Stimulated activated naive B cell treated with anti-CD40 and anti-IgM and Interleukin-4, amounts not matched to agents 10 μg/mL and 1 μg/mL and 100 μg/mL, for 72 hours (primary cell): ENCODE measurements around the gene ERI2.
"Not testable (repeated sequence)": the region's sequence is repeated elsewhere in the genome, so short reads cannot be mapped to it uniquely, and the experiment has no call there.

Experiments
- ATAC-seq, 2 donors: fragments of 150-1000 bp; cut with Tn5 transposase; replicated peaks; 2 replicates each; pipeline ENCODE4 v1.10.0; 2021; ENCODE audit warnings: moderate library complexity in 1 of 2
- DNase-seq: peaks from one replicate; pipeline ENCODE4 v3.0.0; 2021
- H3K27ac Mint-ChIP-seq: one replicate; pipeline ENCODE4 v1.8.0; 2022; ENCODE audit warnings: mild to moderate bottlenecking, mixed read lengths
- H3K27me3 Mint-ChIP-seq, 2 donors: one replicate each; pipeline ENCODE4 v1.8.0; 2022; ENCODE audit warnings: mixed read lengths in 2 of 2
- H3K36me3 Mint-ChIP-seq, 2 donors: one replicate each; pipeline ENCODE4 v1.8.0; 2022; ENCODE audit warnings: mixed read lengths in 2 of 2, mild to moderate bottlenecking in 1 of 2
- H3K4me1 Mint-ChIP-seq, 2 donors: one replicate each; pipeline ENCODE4 v1.8.0; 2022; ENCODE audit warnings: mixed read lengths in 2 of 2, mild to moderate bottlenecking in 1 of 2
- H3K4me3 Mint-ChIP-seq, 2 donors: one replicate each; pipeline ENCODE4 v1.8.0; 2022; ENCODE audit warnings: mild to moderate bottlenecking in 2 of 2, mixed read lengths in 2 of 2, moderate library complexity in 1 of 2
- H3K9me3 Mint-ChIP-seq, 2 donors: one replicate each; pipeline ENCODE4 v1.8.0; 2022; ENCODE audit warnings: mixed read lengths in 2 of 2, mild to moderate bottlenecking in 1 of 2

The ERI2 gene

GRCh38 chr16:20764448-20764847, 41.8 kb downstream of the ERI2 start:
- not testable (repeated sequence) for H3K27ac Mint-ChIP-seq, H3K9me3 Mint-ChIP-seq, H3K4me3 Mint-ChIP-seq

DNA sequence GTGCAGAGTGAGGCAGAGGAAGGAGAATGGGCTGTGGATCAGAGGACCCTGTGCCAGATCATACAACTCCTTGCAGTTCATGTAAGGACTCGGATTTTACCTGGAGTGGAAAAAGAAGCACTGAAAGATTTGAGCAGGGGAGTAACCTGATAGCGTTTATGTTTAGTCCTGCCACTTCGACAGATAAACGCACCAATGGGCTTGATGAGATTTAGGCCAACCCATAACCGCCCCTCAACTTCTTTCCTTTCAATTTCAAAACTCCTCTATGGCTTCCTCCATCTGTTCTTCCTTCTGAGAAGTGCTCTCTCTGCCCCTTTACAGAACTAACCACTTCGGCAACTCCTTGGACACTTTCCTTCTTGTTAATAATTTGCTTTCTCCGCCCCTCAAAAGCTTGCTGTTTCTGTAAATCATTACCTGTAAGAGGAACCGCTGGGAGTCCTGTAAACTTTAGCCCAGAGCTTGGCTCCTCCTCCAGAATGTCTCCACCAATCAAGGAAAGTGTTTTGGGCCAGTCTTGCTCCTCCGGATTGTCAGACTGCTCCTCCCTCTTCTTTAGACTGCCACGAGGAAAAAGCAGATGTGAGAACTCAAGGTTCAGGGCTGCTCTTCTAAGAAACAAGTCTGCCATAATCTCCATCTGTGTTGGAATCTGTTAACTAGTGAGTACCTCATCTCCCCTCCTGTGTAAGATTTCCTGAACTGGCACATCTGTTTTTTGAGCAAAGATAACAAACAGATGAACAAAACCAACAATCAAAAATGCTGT, 42.6 kb downstream of the ERI2 start, which contains the start of gene ACSM3:
TSS of gene ACSM3 (plus strand) at position 554 of the 772 bp plus-strand sequence. CDS start 6,021 bp downstream, outside the sequence.
- ATAC-seq (peak; percentile 99 to 100), DNase-seq (peak; percentile 81)
- H3K4me1 Mint-ChIP-seq: peaks cover 7 to 11% of the 10 kb centered on the region in 2 donors
- peaks cover 4 to 6% of the 10 kb centered on the region in 2 donors for H3K9me3 Mint-ChIP-seq
- H3K4me3 Mint-ChIP-seq: peak within 1 kb of the TSS; percentile 85 to 89
- H3K36me3 Mint-ChIP-seq: peaks cover 4 to 8% of the 10 kb centered on the region in 2 donors
- H3K27ac Mint-ChIP-seq: peak within 1 kb of the TSS; percentile 92
- H3K27me3 Mint-ChIP-seq: no peaks in the 10 kb centered on the region

More at GRCh38 chr16:20764448-20764847, 41.8 kb downstream of the ERI2 start:
- not testable (repeated sequence) for ATAC-seq, H3K36me3 Mint-ChIP-seq, DNase-seq, H3K27me3 Mint-ChIP-seq
- peaks cover 7 to 11% of the 10 kb centered on the region in 2 donors for H3K4me1 Mint-ChIP-seq

- Mint-ChIP-seq H3K36me3 (peaks cover 4 to 8% of the 10 kb centered on the region in 2 donors), H3K27me3 (no peaks in the 10 kb centered on the region), H3K27ac (peak overlapping the region; percentile 92), H3K9me3 (peaks cover 4 to 6% of the 10 kb centered on the region in 2 donors), H3K4me3 (peak overlapping the region; percentile 85 to 89), H3K4me1 (peaks cover 7 to 11% of the 10 kb centered on the region in 2 donors)
- DNase-seq (no peak), ATAC-seq (no peak)
Observed at GRCh38 chr16:20762404-20763123, 43.7 kb downstream of the ERI2 start.

GRCh38 chr16:20761175-20761574, 45.1 kb downstream of the ERI2 start:
- Mint-ChIP-seq H3K36me3 (peaks cover 4 to 8% of the 10 kb centered on the region in 2 donors), H3K4me3 (no peak overlapping the region), H3K27me3 (no peaks in the 10 kb centered on the region), H3K27ac (no peak overlapping the region), H3K9me3 (peaks cover 4 to 6% of the 10 kb centered on the region in 2 donors), H3K4me1 (peaks cover 7 to 11% of the 10 kb centered on the region in 2 donors)
- DNase-seq (no peak), ATAC-seq (no peak)

GRCh38 chr16:20760346-20760745, 45.9 kb downstream of the ERI2 start:
- no peaks in the 10 kb centered on the region for H3K27me3 Mint-ChIP-seq
- DNase-seq: no peak
- H3K4me1 Mint-ChIP-seq: peaks cover 7 to 11% of the 10 kb centered on the region in 2 donors
- H3K27ac Mint-ChIP-seq: no peak overlapping the region
- peaks cover 4 to 6% of the 10 kb centered on the region in 2 donors for H3K9me3 Mint-ChIP-seq
- no peak overlapping the region for H3K4me3 Mint-ChIP-seq
- ATAC-seq: no peak
- peaks cover 4 to 8% of the 10 kb centered on the region in 2 donors for H3K36me3 Mint-ChIP-seq

- not testable (repeated sequence) for H3K36me3 Mint-ChIP-seq, H3K9me3 Mint-ChIP-seq, DNase-seq, H3K27me3 Mint-ChIP-seq, H3K27ac Mint-ChIP-seq, H3K4me3 Mint-ChIP-seq, ATAC-seq, H3K4me1 Mint-ChIP-seq
Observed at GRCh38 chr16:20755799-20756198, 50.5 kb downstream of the ERI2 start.

- DNase-seq (no peak), ATAC-seq (no peak)
- H3K27me3 Mint-ChIP-seq: no peaks in the 10 kb centered on the region
- no peak overlapping the region for H3K27ac Mint-ChIP-seq
- no peak overlapping the region for H3K4me3 Mint-ChIP-seq
- H3K4me1 Mint-ChIP-seq: no peaks in the 10 kb centered on the region
- peaks cover 2% of the 10 kb centered on the region in 2 donors for H3K36me3 Mint-ChIP-seq
- peaks cover 0 to 4% of the 10 kb centered on the region in 2 donors for H3K9me3 Mint-ChIP-seq
Observed at GRCh38 chr16:20755238-20755637, 51.0 kb downstream of the ERI2 start.

GRCh38 chr16:20753727-20754126, 52.5 kb downstream of the ERI2 start:
- Mint-ChIP-seq H3K27ac (no peak overlapping the region), H3K36me3 (no peaks in the 10 kb centered on the region), H3K4me1 (no peaks in the 10 kb centered on the region)

DNA sequence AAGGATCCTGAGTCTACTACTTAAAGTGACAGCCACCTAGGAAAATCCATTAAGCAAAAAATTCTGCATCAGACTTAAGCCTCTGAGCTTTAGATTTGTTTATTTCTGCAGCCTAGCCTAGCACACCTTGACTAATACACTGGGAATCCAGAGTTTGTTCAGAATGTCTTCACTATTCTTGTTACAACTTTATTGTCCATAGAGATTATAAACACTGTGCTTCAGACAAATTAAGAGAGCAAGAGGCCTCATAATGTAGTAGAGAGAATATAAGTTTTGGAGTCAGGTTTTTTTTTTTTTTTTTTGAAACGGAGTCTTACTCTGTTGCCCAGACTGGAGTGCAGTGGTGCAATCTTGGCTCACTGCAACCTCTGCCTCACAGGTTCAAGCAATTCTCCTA, 55.7 kb downstream of the ERI2 start:
- DNase-seq: no peak
- Mint-ChIP-seq H3K36me3 (peaks cover 4 to 6% of the 10 kb centered on the region in 2 donors), H3K4me3 (no peak overlapping the region), H3K27ac (no peak overlapping the region), H3K9me3 (peaks cover 7 to 10% of the 10 kb centered on the region in 2 donors), H3K27me3 (no peaks in the 10 kb centered on the region), H3K4me1 (no peaks in the 10 kb centered on the region)
- no peak for ATAC-seq

More at GRCh38 chr16:20753727-20754126, 52.5 kb downstream of the ERI2 start:
- DNase-seq (no peak), ATAC-seq (no peak)
- no peaks in the 10 kb centered on the region for H3K27me3 Mint-ChIP-seq
- H3K9me3 Mint-ChIP-seq: peaks cover 0 to 2% of the 10 kb centered on the region in 2 donors
- no peak overlapping the region for H3K4me3 Mint-ChIP-seq

DNA sequence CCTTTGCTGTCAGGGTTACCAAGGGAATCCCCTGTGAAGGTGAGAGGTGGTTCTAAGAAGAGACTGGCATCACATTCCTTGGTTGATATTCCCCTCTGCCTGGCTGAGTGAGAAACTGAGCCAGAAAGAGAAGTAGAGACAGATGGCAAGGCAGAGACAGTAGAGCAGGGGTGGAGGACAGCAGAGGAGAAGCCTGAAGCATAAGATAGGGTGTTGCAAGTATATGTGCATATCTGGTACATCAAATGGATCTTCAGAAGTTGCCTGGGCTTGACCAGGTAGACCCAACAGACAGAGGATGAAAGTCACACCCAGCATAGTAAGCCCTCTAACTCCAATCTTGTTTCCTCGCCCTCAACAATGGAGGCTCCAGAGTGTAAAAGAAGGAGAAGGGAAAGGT, 56.8 kb downstream of the ERI2 start:
- H3K27ac Mint-ChIP-seq: no peak overlapping the region
- no peak for ATAC-seq
- DNase-seq: no peak

GRCh38 chr16:20747030-20747816, 59.0 kb downstream of the ERI2 start:
- no peaks in the 10 kb centered on the region for H3K27me3 Mint-ChIP-seq
- ATAC-seq: peak; percentile 59 to 68
- H3K27ac Mint-ChIP-seq: peak overlapping the region; percentile 62
- peaks cover 0 to under 1% of the 10 kb centered on the region in 2 donors for H3K4me1 Mint-ChIP-seq
- no peak for DNase-seq
- H3K9me3 Mint-ChIP-seq: peaks cover 7 to 10% of the 10 kb centered on the region in 2 donors
- no peak overlapping the region for H3K4me3 Mint-ChIP-seq
- H3K36me3 Mint-ChIP-seq: peaks cover 4 to 6% of the 10 kb centered on the region in 2 donors

More for the DNA sequence above, 56.8 kb downstream of the ERI2 start:
- Mint-ChIP-seq H3K9me3 (peaks cover 7 to 10% of the 10 kb centered on the region in 2 donors), H3K4me3 (no peak overlapping the region), H3K27me3 (no peaks in the 10 kb centered on the region), H3K36me3 (peaks cover 4 to 6% of the 10 kb centered on the region in 2 donors), H3K4me1 (no peaks in the 10 kb centered on the region)

DNA sequence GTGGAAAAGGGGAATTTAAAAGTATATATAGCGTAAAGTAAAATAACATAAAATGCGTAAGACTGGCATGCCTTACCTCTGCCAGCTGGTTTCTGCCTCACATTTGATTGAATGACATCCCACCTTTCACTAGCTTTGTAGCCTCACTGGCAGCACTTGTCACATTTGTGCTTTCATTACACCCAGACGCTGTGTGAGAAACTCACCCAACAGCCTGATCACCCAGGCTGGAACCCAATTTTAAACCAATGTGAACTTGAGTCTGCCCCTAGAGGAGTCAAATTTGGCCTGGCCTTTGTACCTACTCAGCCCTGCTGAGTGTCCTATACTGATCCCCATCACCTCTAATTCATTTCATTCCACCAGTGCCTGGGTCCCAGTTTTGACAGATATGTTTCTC, 59.8 kb downstream of the ERI2 start:
- no peak for ATAC-seq
- Mint-ChIP-seq H3K4me3 (no peak overlapping the region), H3K27ac (no peak overlapping the region), H3K27me3 (no peaks in the 10 kb centered on the region), H3K9me3 (peaks cover 7 to 10% of the 10 kb centered on the region in 2 donors), H3K36me3 (peaks cover 4 to 6% of the 10 kb centered on the region in 2 donors), H3K4me1 (peaks cover 3 to 6% of the 10 kb centered on the region in 2 donors)
- DNase-seq: no peak
